ENCODE results near the gene MMP24OS. TPM values are rescaled to one million over a fixed set of nuclear protein-coding genes. Genes with fewer than 3 reads are reported as not detected.
A peak's percentile ranks its signal among the peaks of the same experiment; 100 is the strongest.
"Not testable (repeated sequence)": the region's sequence is repeated elsewhere in the genome, so short reads cannot be mapped to it uniquely, and the experiment has no call there.

Gene MMP24OS
- 5.0 and 5.3 TPM in 2 replicates for total RNA-seq

DNA sequence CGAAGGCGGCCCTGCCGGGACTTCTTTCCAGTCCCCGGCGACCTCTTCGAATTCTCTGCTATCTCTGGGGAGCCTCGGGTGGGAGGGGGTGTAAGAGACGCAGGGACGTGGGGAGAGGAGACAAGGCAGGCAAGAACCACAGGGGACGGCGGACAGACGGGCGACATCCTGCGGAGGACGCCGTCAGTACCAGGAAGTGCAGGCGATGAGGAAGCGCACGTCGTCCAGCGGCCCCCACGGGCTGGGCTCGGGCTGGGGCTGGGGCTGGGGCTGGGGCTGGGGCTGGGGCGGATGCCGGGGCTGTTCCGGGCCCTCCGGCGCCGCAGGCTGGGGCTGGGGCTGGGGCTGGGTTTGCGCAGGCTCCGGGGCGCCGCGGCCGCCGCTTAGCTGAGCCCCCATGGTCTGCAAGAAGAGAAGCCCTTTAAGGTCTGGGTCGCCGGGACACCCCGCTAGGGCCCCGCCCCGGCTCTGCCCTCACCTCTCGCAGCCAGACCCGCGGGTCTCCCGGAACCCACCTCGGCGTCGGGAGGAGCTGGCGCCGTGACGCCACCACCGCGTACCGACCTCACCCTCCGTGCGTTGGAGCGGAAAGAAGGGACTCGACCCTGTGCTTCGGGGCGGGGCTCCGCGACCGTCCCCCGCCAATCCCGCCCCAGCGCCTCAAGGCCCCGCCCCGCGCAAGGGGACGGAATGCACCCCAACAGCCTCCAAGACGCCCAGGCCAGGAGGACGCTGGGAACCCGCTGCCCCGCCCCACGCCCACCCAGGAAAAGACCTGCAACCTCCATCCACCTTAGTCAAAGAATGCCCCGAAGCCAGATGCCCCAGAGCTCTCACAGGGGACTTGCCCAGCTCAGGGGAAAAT, at the start of gene MMP24OS:
Gene MMP24OS, minus strand, starts transcription at position 592 of the 865 bp plus-strand sequence. Its CDS starts 193 bp downstream, at position 399.
- peak; percentile 56 for DNase-seq (ENCODE audit: low read depth, low spot score)

DNA sequence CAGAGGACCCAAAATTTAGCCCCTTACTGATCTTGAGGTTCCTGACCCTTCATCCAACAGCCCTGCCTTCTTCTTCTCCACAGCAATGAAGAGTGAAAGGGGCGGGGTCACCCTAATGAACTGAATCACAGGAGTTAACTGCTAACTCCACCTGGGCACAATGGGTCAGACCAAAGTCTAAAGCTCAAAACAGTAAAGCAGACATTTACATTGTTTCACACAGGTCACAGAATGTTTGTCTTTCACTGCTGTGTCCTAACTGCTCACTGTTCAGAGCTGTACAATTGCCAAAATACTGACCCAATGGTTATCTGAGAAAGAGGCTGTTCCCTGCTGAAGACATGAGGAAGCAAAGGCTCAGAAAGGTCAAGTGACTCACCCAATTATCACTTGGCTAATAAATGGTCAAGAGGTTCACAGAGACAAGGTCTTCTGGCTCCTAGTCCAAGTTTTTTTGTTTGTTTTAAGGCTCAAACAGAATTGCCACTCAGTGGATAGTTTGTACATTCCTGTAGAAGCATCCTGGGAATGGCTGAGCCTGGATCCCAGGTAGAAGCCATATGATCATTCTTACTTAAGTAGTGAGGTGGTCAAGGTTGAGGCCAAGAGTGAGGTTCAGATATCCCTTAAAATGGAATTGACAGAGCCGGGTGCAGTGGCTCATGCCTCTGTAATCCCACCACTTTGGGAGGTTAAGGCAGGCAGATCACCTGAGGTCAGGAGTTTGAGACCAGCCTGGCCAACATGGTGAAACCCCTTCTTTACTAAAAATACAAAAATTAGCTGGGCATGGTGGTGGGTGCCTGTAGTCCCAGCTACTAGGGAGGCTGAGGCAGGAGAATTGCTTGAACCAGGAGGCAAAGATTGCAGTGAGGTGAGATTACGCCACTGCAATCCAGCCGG, 49.4 kb upstream of the MMP24OS start:
- peak; percentile 46 for DNase-seq (ENCODE audit: low read depth, low spot score)

GRCh38 chr20:35326740-35327073, 48.8 kb upstream of the MMP24OS start:
- DNase-seq (ENCODE audit: low read depth, low spot score) = no peak

GRCh38 chr20:35326021-35326739, 48.3 kb upstream of the MMP24OS start:
- DNase-seq (ENCODE audit: low read depth, low spot score) = no peak

GRCh38 chr20:35325401-35325800, 47.5 kb upstream of the MMP24OS start:
- DNase-seq (ENCODE audit: low read depth, low spot score) = no peak

- no peak for DNase-seq (ENCODE audit: low read depth, low spot score)
Observed at GRCh38 chr20:35320396-35321126, 42.6 kb upstream of the MMP24OS start.

DNA sequence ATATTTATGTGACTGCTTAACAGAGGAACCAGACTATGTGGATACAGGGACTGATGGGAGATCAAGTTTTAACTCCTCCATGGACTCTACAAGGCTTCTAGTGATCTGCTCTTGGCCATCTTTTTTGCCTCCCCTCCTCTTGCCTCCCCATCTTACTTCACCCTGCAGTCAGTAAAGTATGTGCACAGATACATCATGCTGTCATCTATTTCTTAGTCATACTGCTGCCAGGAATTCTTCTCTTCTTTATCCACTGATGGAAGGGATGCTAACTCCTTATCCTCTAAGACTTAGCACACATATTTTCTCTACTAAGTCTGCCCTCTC, 41.9 kb upstream of the MMP24OS start:
- no peak for DNase-seq (ENCODE audit: low read depth, low spot score)

- no peak for DNase-seq (ENCODE audit: low read depth, low spot score)
Observed at GRCh38 chr20:35319192-35319870, 41.4 kb upstream of the MMP24OS start.

DNA sequence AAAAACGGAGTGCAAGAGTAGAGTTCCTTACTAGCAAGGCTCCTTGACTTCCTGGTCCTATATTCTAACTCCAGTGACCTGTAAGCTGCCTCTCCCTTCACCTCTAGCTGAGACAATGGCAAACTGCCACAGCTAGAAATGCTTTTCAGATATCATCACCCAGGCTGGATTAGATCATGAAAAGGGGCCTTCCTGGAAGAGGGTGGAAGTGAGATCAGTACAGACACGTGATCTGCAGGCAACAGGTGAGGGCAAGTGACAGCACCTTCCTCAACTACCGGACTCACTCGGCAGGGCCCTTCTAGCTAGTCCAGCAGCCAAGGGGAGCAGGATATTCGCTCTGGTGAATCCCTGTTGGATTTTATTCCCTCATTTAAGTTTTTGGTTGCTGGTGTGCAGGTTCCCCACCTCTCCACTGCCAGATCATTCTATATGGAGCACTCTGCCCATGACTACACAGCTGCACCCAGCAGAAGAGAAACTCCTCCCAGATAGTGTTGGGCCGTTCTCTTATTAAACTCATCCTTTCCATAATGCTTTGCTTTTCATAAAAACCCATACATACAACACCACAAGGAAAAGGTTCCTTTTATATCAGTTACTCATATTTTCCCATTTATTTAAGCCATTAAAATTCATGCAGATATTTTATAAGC, 40.7 kb upstream of the MMP24OS start:
- no peak for DNase-seq (ENCODE audit: low read depth, low spot score)

DNA sequence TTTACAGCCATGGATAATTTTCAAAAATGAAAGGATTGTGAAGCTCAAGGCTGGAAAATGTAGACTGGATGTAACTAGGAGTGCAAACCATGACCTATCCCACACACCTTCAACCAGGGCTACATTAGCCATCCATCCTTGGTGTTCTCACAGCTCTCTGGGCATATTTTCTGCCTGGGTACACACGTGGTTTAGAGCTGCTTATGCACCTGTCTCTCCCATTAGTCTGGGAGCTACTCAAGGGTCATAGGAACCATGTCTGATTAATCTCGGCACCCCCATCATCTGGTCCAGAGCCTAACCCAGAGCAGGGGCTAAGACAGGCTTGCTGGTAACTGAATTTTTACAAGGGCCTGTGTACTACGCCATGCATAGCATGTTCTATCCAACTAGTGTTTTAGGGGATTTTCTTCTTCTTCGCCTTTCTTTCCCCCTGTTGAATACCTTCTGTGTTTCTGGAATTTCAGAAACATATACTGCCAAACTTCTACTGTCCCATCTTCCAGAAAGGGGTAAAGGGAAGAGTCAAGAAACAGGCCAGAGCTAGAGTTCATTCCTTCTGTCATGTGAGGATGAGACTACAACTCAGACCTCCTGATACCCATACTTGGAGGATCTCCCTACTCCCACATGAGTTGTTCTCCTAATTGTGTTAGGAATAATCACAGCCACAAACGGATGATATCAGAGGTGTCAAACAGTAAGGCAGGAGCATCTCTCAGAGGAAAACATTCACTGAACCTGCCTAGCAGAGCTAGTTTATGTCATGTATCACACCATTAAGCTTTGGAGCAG, 39.7 kb upstream of the MMP24OS start:
- no peak for DNase-seq (ENCODE audit: low read depth, low spot score)

DNA sequence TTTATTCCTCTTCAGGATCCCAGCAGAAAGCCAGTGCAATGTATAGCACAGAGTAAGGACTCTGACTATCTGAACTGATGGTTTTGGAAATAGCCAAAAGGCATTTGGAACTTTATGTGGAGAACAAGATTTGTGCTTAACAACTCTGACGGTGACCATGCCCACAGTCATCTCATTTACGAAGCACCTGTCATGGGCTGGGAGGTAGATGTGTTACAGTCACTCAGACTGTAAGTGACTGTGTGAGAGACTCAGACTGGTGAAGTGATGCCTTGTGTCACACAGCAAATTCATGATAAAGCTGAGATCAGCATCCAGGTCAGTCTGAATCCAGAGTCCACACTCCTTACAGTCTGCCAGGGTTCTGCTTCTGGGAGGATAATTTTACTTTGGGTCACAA, 38.2 kb upstream of the MMP24OS start:
- DNase-seq (ENCODE audit: low read depth, low spot score) = no peak

DNA sequence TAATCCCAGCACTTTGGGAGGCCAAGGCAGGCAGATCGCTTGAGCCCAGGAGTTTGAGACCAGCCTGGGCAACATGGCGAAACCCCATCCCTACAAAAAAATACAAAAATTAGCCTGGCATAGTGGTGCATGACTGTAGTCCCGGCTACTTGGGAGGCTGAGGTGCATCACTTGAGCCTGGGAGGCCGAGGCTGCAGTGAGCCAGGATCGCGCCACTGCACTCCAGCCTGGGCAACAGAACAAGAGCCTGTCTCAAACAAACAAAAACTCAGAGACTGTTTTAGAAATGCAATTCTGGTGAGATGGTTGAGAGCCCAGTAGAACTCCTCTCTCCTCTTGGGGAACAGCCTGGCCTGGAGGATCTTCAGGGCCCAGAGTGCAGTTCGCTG, 37.7 kb upstream of the MMP24OS start:
- DNase-seq (ENCODE audit: low read depth, low spot score) = not testable (repeated sequence)

DNA sequence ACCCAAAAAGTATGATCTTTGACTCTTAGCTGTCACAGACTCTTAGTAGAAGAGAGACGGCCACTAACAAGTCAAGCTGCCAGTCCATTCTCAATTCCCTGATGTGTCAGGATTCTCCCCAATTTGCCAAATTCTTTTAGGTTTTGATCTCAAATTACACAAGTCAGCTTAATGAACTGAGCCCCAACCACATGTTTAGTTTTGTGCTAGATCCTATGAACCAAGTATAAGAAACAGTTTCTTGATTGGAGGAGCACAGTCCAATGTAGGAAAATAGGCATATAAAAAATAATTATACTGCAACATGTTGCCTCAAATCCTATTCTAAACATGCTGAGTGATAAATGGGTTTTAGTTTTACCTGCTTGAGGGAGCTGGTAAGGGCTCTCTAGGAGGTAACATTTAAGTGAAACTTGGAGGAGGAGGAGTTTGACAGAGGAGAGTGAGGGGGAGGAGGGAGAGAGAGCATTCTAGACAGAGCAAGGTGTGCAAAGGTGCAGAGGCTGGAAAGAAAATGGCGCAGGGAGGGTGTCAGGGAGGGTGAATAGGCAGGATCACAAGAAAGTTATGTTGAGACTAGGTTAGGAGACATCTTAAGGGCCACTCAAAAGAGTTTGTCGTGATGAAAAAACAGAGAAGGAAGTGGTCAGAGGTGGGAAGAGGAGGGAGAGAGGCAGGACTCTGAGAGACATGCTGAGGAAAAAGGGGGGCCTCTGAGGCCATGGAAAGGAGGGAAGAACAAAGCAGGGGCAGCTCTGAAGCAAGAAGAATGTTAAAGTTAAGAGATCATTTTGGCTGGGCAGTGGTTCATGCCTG, 37.1 kb upstream of the MMP24OS start:
- DNase-seq (ENCODE audit: low read depth, low spot score) = no peak

GRCh38 chr20:35312318-35312717, 34.4 kb upstream of the MMP24OS start:
- no peak for DNase-seq (ENCODE audit: low read depth, low spot score)

- DNase-seq (ENCODE audit: low read depth, low spot score) = no peak
Observed at GRCh38 chr20:35311822-35312221, 33.9 kb upstream of the MMP24OS start.

GRCh38 chr20:35311409-35311808, 33.5 kb upstream of the MMP24OS start:
- no peak for DNase-seq (ENCODE audit: low read depth, low spot score)

- DNase-seq (ENCODE audit: low read depth, low spot score) = no peak
Observed at GRCh38 chr20:35307666-35308653, 30.0 kb upstream of the MMP24OS start.

All from pulmonary artery endothelial cell (primary cell).